ENCODE data around the gene AGBL1.
"Not testable (repeated sequence)": the region's sequence is repeated elsewhere in the genome, so short reads cannot be mapped to it uniquely, and the experiment has no call there.

AGBL1 gene

DNA sequence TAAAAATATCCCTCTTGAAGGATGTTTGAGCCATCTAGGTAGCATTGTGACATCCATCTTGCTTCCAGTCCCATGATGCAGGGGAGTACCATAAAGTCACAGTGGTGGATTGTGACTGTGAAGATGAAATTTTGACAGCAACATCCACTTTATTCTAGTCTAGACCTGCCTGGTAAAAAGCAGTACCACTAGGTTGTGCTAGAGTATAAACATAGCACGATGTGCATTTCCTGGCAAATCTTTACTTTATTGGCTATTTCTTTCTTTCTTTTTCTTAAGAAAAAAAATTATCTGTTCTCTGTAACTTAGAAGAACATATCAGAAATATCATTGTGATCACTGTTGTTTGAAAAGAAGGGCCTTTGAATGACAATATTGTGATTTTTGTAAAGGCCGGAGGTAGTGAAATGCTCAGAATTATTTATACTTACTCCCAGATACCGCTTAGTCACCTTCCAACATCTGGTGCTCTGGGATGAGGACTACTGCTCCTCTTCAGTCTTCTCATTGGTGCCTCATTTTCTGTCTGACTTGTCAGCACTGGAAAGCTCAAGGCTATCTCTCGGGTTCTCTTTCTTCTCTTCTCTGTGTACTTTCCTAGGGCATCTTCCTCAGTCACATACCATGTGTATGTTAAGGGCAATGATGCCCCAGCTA lies 35.6 kb downstream of the AGBL1 start:
- no peak overlapping the region for H3K9ac ChIP-seq
- H3K4me2 ChIP-seq, result no peak overlapping the region
- no peak for TF ChIP-seq Cebpa-rat (IDR thresholded peaks at IDR 0.05)
- no peaks in the 10 kb centered on the region for H3K4me1 ChIP-seq
- H3K27me3 ChIP-seq, result no peaks in the 10 kb centered on the region
- H3K9me3 ChIP-seq (replicated peaks in 1 of 11), result no peaks in the 10 kb centered on the region
- H3K4me3 ChIP-seq, result no peak overlapping the region
- H3K36me3 ChIP-seq, result no peaks in the 10 kb centered on the region
- no peak overlapping the region for H3K27ac ChIP-seq
- no peaks in the 10 kb centered on the region for H4K20me1 ChIP-seq

DNA sequence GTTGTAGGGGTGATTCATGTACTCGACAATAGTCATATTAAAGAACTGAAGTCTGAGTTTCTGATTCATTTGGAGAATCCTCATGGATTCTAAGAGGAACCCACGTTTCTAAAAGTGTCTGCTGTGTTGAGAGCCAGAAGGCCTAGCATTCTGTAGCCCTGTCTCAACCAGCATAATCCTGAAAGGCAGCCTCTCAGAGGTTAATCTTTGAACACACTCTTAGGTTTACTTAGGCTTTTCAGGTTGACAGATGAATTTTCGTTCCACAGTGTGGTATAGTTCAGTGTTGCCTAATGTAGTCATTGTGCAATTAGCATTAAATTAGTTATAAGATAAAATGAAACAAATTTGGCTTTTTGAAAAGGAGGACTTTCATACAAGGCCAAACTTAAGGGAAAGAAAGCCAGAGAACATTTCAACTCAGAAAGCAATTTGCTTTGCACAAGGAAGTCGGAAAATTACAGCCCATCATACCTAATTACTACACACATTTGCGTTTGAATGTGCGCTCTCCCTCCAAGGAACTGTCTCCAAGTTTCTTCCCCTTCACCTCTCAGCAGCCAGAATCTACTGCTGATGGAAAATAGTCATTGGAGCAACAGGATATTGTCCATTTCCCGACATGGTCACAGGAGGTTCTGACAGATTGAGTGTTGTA lies 42.0 kb downstream of the AGBL1 start:
- Histone ChIP-seq H3K9ac (no peak overlapping the region), H3K36me3 (no peaks in the 10 kb centered on the region), H3K27ac (no peak overlapping the region), H3K4me1 (no peaks in the 10 kb centered on the region), H4K20me1 (no peaks in the 10 kb centered on the region), H3K9me3 (replicated peaks in 1 of 11) (no peaks in the 10 kb centered on the region), H3K4me3 (no peak overlapping the region), H3K4me2 (no peak overlapping the region), H3K27me3 (no peaks in the 10 kb centered on the region)
- no peak for TF ChIP-seq Cebpa-rat (IDR thresholded peaks at IDR 0.05)

DNA sequence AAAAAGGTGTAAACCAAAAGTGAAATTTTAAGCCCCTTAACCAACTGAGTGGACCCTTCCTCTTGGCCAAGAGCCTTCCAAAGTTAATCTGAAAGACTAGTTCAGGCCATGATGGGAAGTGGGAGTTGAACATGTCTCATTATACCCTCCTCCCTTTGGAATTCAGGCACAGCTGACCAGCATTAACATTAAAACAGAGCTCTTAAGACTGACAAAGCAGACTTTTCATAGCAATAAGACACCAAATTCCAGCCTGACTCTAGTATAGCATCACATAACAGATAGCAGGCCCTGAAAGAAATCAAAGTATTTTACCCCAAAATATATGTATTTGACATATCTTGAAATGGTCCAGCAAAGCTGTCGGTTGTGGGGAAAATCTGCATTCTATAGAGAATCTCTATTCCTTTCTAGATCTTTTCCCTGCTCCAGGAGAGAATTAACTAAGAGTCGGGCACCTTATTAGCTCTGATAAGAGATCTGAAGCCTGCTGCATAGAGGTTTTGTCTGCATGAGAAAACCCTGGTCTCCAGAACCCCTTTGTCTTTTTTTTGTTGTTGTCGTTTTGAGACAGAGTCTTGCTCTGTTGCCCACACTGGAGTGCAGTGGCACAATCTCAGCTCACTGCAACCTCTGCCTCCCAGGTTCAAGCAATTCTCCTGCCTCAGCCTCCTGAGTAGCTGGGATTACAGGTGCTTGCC lies 43.2 kb downstream of the AGBL1 start:
- H3K27ac ChIP-seq; H4K20me1 ChIP-seq; H3K9ac ChIP-seq; H3K27me3 ChIP-seq; H3K4me1 ChIP-seq; H3K4me3 ChIP-seq; H3K36me3 ChIP-seq; H3K4me2 ChIP-seq; H3K9me3 ChIP-seq (replicated peaks in 1 of 11): not testable (repeated sequence)

DNA sequence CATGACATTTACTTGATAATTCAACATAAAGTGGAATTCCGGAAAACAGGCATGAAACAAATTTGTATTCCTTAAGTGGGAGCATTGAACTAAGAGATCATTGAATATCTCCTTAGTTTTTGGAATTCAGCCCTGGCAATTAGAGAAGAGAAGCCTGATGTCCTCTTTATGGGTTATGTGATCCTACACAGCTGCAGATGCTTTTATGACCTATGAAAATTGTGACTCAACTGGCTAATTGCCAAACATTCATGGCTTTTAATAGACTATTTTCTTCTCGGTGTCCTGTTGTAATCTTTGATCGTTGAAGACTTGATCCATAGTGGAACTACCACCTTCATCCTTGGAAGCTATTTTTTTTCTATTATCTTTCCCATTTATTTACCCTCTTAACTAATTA lies 46.1 kb downstream of the AGBL1 start:
- Histone ChIP-seq H3K27ac (no peak overlapping the region), H3K27me3 (no peaks in the 10 kb centered on the region), H3K4me1 (no peaks in the 10 kb centered on the region), H3K36me3 (no peaks in the 10 kb centered on the region), H3K4me2 (no peak overlapping the region), H4K20me1 (no peaks in the 10 kb centered on the region), H3K4me3 (no peak overlapping the region), H3K9ac (no peak overlapping the region), H3K9me3 (replicated peaks in 1 of 11) (no peaks in the 10 kb centered on the region)
- TF ChIP-seq Cebpa-rat (IDR thresholded peaks at IDR 0.05), result no peak

DNA sequence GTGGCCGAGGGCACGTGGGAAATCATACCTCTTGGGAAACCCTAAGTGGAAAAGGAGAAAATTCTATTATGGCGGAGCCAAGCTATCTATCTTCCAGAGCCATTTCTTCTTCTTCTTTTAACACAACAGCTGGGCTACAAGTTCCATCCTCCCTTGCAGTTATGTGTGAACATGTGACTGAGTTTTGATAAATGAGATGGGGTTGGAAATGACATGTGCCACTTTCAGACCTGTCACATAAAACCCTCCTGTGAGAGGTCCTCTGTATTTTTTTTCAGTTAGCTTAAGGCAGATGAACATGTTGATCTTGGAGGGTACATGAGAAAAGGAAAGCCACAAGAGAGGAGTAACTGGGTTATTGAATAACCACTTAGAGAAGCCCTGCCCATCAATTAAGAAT lies 47.9 kb downstream of the AGBL1 start:
- Histone ChIP-seq H4K20me1 (no peaks in the 10 kb centered on the region), H3K4me3 (no peak overlapping the region), H3K27ac (no peak overlapping the region), H3K4me1 (no peaks in the 10 kb centered on the region; a peak in 1 of 20 replicates), H3K4me2 (no peak overlapping the region), H3K27me3 (no peaks in the 10 kb centered on the region), H3K9ac (no peak overlapping the region), H3K36me3 (no peaks in the 10 kb centered on the region), H3K9me3 (replicated peaks in 1 of 11) (no peaks in the 10 kb centered on the region)
- no peak for TF ChIP-seq Cebpa-rat (IDR thresholded peaks at IDR 0.05)

DNA sequence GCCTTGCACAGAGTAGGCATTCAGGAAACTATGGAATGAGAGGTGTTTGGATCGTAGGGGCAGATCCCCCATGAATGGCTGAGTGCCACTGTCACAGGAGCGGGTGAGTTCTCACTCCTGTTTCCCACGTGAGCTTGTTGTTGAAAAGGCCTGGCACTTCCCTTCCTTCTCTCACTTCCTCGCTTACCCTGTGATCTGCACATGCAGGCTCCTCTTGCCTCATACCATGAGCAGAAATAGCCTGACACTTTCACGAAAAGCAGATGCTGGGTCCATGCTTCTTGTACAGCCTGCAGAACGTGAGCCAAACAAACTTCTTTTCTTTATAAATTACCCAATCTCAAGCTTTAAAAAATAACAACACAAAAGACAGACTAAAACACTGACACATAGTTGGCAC lies 55.4 kb downstream of the AGBL1 start:
- H3K9me3 ChIP-seq (replicated peaks in 1 of 11), result no peaks in the 10 kb centered on the region
- H3K9ac ChIP-seq, result peak overlapping the region in 1 of 11 experiments; percentile 78; a peak in 1 of 22 replicates
- peak overlapping the region in 6 of 11 experiments; percentile 26 to 87 (median 46); a peak in 10 of 22 replicates for H3K27ac ChIP-seq
- H3K4me3 ChIP-seq, result no peak overlapping the region
- H4K20me1 ChIP-seq, result no peaks in the 10 kb centered on the region
- no peaks in the 10 kb centered on the region for H3K27me3 ChIP-seq
- peaks cover 0 to 37% (median 8%) of the 10 kb centered on the region in 10 experiments; a peak in 14 of 20 replicates for H3K4me1 ChIP-seq
- no peaks in the 10 kb centered on the region for H3K36me3 ChIP-seq
- H3K4me2 ChIP-seq, result peak overlapping the region in 7 of 11 experiments; percentile 4 to 77 (median 20); a peak in 9 of 22 replicates
- peak in 2 of 11 experiments; percentile 61 to 87; a peak in 3 of 22 replicates for TF ChIP-seq Cebpa-rat (IDR thresholded peaks at IDR 0.05)

DNA sequence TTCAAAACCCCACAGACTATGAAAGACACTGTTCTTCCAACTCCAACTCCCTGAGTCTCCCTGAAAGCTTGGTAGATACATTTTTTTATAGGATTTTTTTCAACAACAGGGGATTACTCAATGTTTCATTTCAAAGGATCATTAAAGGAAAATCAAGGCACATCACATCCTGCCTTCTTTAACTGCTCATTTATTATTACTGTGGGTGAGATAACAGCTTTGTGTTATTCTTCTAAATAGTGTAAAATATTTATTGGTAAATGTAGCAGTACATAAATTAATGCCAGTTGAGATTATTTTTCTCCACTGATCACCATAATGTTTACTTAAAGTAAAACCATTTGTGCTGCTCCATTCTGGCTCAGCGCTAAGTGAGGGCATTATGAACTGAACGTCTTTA lies 57.2 kb downstream of the AGBL1 start:
- H4K20me1 ChIP-seq, result no peaks in the 10 kb centered on the region
- peak overlapping the region in 2 of 11 experiments; percentile 14 to 87; a peak in 2 of 22 replicates for H3K27ac ChIP-seq
- no peaks in the 10 kb centered on the region for H3K36me3 ChIP-seq
- H3K4me2 ChIP-seq, result peak overlapping the region in 2 of 11 experiments; percentile 74 to 77; a peak in 3 of 22 replicates
- H3K4me1 ChIP-seq, result peaks cover 0 to 37% (median 8%) of the 10 kb centered on the region in 10 experiments; a peak in 14 of 20 replicates
- no peaks in the 10 kb centered on the region for H3K27me3 ChIP-seq
- H3K9me3 ChIP-seq (replicated peaks in 1 of 11), result no peaks in the 10 kb centered on the region
- H3K4me3 ChIP-seq, result no peak overlapping the region
- no peak for TF ChIP-seq Cebpa-rat (IDR thresholded peaks at IDR 0.05)
- H3K9ac ChIP-seq, result no peak overlapping the region

DNA sequence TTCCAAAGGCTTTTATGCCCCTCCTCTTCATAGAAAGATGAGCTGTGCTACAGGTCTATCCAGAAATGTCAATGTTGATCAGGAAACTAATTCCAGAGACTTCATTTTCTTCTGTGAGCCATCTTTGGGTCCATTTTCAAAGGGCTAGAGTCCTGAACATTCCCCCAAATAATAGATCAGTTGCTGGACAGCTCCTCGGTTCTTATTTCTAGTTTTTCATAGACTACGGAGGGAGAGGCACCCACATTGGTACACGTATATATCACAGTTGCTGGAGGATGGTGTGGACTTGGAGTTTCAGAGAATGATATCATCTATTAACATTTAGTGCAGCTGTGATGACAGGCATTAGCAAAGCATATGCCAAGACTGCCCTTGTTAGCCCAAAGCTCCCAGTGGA lies 59.1 kb downstream of the AGBL1 start:
- Histone ChIP-seq H3K27me3 (no peaks in the 10 kb centered on the region), H3K4me2 (no peak overlapping the region), H3K9me3 (replicated peaks in 1 of 11) (0 out of 22 replicates have a peak, but pooled peaks cover 0 to 4% (median 0%) of the 10 kb centered on the region in 11 experiments), H3K27ac (no peak overlapping the region), H4K20me1 (no peaks in the 10 kb centered on the region), H3K4me1 (peaks cover 0 to 33% (median 8%) of the 10 kb centered on the region in 10 experiments; a peak in 14 of 20 replicates), H3K4me3 (no peak overlapping the region), H3K36me3 (no peaks in the 10 kb centered on the region), H3K9ac (no peak overlapping the region)
- no peak for TF ChIP-seq Cebpa-rat (IDR thresholded peaks at IDR 0.05)

DNA sequence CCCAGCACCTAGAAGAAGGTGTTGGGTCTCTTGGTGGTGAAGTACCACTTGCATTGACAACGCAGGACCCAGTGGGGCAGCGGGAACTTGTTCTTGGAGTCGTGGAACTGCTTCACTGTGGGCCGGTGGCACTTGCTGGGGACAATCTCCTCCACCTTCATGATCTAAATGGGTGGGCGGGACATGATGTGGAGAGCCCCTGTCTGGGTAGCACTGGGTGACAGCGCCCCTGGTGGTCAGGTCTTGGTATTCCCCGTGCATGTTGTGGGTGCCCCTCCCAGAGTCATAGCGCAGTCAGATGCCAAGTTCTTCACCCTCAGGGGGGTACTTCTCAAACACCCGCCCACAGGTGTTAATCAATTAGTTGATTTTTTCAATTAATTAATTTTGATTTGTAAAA lies 60.2 kb downstream of the AGBL1 start:
- Histone ChIP-seq H3K4me3 (no peak overlapping the region), H3K36me3 (no peaks in the 10 kb centered on the region), H3K9me3 (replicated peaks in 1 of 11) (peaks cover 0 to 5% (median 0%) of the 10 kb centered on the region in 11 experiments; a peak in 1 of 22 replicates), H3K4me2 (no peak overlapping the region), H3K27me3 (no peaks in the 10 kb centered on the region), H3K27ac (no peak overlapping the region), H4K20me1 (no peaks in the 10 kb centered on the region), H3K9ac (no peak overlapping the region), H3K4me1 (peaks cover 0 to 23% (median 7%) of the 10 kb centered on the region in 10 experiments; a peak in 12 of 20 replicates)
- no peak for TF ChIP-seq Cebpa-rat (IDR thresholded peaks at IDR 0.05)

Measured in BLaER1 treated with 17β-estradiol and CSF1 and Interleukin-3, amounts not matched to agents 10 nM and 100 nM (cell line).